ENCODE data around the gene SOX9.
A peak's percentile ranks its signal among the peaks of the same experiment; 100 is the strongest.

Gene SOX9

DNA sequence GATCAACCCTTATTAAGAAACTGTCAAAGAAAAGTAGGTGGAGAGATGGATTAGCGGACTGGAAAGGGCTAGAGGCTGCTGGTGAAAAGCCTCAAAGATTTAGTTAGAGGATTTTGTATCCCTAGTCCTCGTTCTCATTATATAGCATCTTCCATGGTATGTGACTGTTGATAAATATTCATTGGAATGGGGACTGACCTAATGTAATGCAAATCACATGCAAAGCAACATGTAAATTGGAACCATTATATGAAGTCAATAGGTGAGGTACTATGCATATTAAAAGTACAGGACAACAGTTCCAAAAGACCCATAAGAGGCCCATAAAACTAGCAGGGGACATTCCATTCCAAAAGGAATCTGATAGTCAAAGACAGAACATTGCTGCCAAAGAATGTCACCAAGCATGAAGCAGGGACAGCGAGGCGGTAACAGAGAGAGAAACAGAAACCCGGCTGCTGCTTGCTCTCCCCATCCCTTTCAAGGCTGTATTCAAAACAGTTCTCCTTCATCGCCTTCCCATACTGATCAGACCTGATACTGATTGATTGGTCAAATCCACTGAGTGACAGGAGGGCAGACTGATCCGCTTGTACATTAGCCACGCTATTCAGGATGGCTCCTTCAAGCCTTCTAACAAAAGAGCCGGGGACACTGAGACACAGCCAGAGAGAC is 44.5 kb downstream of the SOX9 start:
- DNase-seq (ENCODE audit: low spot score), result no peak
- TF ChIP-seq, protein P1, sequence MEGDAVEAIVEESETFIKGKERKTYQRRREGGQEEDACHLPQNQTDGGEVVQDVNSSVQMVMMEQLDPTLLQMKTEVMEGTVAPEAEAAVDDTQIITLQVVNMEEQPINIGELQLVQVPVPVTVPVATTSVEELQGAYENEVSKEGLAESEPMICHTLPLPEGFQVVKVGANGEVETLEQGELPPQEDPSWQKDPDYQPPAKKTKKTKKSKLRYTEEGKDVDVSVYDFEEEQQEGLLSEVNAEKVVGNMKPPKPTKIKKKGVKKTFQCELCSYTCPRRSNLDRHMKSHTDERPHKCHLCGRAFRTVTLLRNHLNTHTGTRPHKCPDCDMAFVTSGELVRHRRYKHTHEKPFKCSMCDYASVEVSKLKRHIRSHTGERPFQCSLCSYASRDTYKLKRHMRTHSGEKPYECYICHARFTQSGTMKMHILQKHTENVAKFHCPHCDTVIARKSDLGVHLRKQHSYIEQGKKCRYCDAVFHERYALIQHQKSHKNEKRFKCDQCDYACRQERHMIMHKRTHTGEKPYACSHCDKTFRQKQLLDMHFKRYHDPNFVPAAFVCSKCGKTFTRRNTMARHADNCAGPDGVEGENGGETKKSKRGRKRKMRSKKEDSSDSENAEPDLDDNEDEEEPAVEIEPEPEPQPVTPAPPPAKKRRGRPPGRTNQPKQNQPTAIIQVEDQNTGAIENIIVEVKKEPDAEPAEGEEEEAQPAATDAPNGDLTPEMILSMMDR (IDR thresholded peaks at IDR 0.05; ENCODE audit: extremely low read depth, missing control alignments), result no peak

DNA sequence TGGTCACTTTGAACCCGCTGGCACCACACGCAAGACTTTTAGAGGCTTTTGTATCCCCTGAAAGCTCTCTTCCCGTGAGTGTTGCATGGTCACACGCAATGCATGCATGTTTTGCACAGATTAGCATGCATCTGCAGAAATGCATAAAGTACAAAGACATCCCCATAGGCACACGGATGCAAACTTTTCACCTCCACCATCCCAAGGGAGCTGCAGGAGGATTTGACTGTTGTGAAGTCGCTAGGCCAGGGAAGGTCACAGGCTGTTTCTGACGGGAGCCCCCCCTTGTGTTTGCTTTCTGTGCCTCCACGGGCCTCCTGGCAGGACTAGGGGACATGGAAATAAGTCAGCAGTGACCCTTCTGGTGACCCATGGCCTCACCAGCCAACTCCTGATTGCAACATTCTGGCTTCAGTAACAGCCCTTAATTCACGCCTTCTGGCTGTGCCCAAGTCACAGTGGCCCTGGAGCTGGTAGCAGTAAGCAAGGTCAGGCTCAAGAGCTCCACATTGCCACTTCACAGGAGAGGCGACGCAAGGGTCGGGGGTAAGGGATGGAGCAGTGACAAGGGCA is 45.1 kb downstream of the SOX9 start:
- TF ChIP-seq, protein P1 (IDR thresholded peaks at IDR 0.05; ENCODE audit: extremely low read depth, missing control alignments), result no peak
- no peak for DNase-seq (ENCODE audit: low spot score)

DNA sequence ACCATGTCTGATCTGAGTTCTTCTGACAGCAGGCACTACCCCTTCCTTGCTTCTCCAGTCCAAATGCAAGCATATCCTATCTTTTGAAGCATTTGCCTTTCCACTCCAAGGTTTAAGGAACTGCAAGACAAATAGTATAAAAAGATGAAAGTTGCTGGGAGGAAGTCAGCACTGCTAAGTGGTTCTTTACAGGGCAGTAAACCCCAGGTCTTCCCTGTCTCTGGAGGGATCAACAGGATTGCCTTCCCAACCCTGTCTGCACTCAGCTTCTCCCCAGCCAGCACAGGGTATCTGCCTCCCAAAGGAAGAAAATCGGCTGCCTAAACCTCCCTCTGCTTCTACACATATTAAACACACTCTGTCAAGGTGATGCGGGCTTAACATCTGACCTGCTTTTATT is 46.8 kb downstream of the SOX9 start:
- TF ChIP-seq, protein P1 (IDR thresholded peaks at IDR 0.05; ENCODE audit: extremely low read depth, missing control alignments), result no peak
- no peak for DNase-seq (ENCODE audit: low spot score)

DNA sequence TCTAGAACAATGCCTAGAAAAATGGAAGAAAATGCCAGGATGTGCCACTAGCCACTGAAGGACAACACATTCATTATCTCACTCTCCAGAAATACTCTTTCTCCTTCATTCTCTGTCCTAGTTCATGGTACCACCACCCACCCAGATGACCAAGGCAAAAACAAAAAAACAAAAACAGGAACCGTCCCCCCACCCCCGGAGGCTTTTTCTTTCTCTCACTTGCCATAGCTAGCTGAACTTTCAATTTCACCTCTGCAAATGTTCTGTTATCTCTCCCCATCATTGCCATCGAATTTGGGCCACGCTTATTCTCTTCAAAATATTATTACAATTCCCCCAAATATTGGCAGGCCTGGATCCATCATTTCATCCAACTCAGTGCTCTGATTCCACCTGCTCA is 49.0 kb downstream of the SOX9 start:
- DNase-seq (ENCODE audit: low spot score), result peak; percentile 20
- TF ChIP-seq, protein P1 (IDR thresholded peaks at IDR 0.05; ENCODE audit: extremely low read depth, missing control alignments), result no peak

DNA sequence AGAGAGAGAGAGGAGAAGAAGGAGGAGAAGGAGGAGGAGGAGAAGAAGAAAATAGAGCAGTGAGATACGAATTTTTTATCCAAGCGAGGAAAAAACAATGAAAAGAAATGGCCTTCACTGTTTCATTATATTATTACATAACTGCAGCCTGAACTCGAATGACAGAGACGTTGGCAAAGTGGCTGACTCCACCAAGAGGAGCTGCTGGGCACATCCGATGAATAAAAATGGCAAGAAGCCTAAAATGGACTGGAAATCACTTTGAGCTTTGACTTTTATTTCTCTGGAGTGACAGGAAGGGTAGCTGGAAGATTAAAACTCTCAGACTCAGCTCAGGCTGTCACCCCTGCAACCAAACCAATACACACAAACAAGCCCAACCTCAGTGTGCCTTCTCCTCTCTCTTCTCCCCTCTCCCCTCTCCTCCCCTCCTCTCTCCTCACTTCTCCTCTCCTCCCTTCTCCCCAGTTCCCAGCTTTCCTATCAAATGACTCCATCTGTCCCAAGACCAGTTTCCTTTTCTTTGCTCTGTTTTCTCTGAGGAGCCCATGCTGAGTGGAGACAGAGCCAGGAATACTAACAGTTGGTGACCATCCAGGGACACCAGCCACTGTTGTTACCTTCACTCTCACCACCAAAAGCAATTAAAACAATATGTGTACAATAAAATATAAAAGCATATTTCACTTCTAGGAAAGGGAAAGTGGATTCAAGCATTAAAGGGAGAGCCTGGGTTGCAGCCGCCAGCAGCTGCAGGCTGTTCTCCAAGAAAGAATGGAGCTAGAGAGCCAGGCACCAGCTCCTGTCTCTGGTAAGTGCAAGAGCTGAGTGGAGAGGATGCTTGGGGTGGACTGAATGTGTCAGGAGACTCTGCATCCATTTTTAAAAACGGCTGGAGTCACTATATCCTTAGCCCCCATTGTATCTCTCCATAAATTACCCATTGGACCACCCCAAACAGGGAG is 51.2 kb downstream of the SOX9 start:
- TF ChIP-seq, protein P1 (IDR thresholded peaks at IDR 0.05; ENCODE audit: extremely low read depth, missing control alignments), result no peak

DNA sequence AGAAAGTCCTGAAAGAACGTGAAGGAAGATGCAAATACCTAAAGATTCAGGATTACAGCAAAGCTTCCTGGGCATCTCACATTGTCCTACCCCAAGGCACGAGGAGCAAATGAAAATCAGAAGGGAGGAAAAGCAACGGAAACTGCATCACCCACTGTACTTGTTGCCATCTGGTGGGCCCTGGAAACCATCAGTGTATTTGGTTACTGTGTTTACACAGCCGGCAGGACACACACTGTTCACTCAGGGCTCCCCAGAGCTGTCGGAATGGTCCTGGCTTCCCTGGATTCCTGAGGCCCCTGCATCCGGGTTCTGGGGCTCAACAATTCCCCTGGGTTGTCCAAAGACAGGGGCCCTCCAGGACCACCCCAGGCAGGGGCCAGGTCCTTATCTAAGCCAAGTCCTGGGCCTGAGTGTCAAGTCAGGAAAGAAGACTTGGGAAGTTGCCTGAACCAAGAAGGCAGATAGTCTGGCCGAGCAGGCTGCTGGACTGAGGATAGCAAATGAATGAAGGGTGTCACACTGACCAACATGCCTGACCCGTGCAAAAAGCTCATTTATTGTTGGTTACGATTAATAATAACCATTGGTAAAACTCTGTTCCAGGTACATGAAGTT is 52.8 kb downstream of the SOX9 start:
- DNase-seq (ENCODE audit: low spot score), result no peak
- TF ChIP-seq, protein P1 (IDR thresholded peaks at IDR 0.05; ENCODE audit: extremely low read depth, missing control alignments), result no peak

More for the DNA sequence above, 51.2 kb downstream of the SOX9 start:
- DNase-seq (ENCODE audit: low spot score), result no peak

Data from GM20000 (cell line).